Stimulated activated CD8-positive, alpha-beta memory T cell treated with anti-CD3 and anti-CD28 coated beads, Interleukin-12 subunit alpha, Interleukin-12 subunit beta, amount 100 ng/mL, for 24 hours (primary cell): Measurements from ENCODE around the gene GMCL1.
"Not testable (repeated sequence)": the region's sequence is repeated elsewhere in the genome, so short reads cannot be mapped to it uniquely, and the experiment has no call there.

ENCODE experiments used
- DNase-seq: peaks from one replicate; pipeline ENCODE4 v3.0.0-alpha.2; 2020; ENCODE audit errors: extremely low read depth

The GMCL1 gene

GRCh38 chr2:69829256-69830044, at the start of gene GMCL1:
Gene GMCL1, plus strand, starts transcription at chr2:69829660. Its CDS starts 233 bp downstream, at chr2:69829893.
- peak; percentile 94 for DNase-seq

- DNase-seq = no peak
Observed at GRCh38 chr2:69780921-69781320, 48.5 kb upstream of the GMCL1 start.

- DNase-seq = no peak
Observed at GRCh38 chr2:69781321-69782248, 47.9 kb upstream of the GMCL1 start.

- DNase-seq = no peak
Observed at GRCh38 chr2:69784228-69784627, 45.2 kb upstream of the GMCL1 start.

GRCh38 chr2:69785358-69785757, 44.1 kb upstream of the GMCL1 start:
- no peak for DNase-seq

- no peak for DNase-seq
Observed at GRCh38 chr2:69786052-69786560, 43.4 kb upstream of the GMCL1 start.

- DNase-seq = no peak
Observed at GRCh38 chr2:69789175-69789721, 40.2 kb upstream of the GMCL1 start.

- no peak for DNase-seq
Observed at GRCh38 chr2:69789772-69790600, 39.5 kb upstream of the GMCL1 start.

GRCh38 chr2:69790601-69790959, 38.9 kb upstream of the GMCL1 start:
- no peak for DNase-seq

- DNase-seq = no peak
Observed at GRCh38 chr2:69791045-69791444, 38.4 kb upstream of the GMCL1 start.

GRCh38 chr2:69796174-69796573, 33.3 kb upstream of the GMCL1 start:
- no peak for DNase-seq

- no peak for DNase-seq
Observed at GRCh38 chr2:69797235-69797634, 32.2 kb upstream of the GMCL1 start.

- no peak for DNase-seq
Observed at GRCh38 chr2:69797836-69798289, 31.6 kb upstream of the GMCL1 start.

GRCh38 chr2:69798290-69798908, 31.1 kb upstream of the GMCL1 start:
- DNase-seq = no peak

- no peak for DNase-seq
Observed at GRCh38 chr2:69798909-69799526, 30.4 kb upstream of the GMCL1 start.

- no peak for DNase-seq
Observed at GRCh38 chr2:69801745-69802290, 27.6 kb upstream of the GMCL1 start.

- not testable (repeated sequence) for DNase-seq
Observed at GRCh38 chr2:69802781-69803367, 26.6 kb upstream of the GMCL1 start.

GRCh38 chr2:69804416-69804815, 25.0 kb upstream of the GMCL1 start:
- no peak for DNase-seq

- no peak for DNase-seq
Observed at GRCh38 chr2:69805887-69806286, 23.6 kb upstream of the GMCL1 start.
